Endothelial cell of umbilical vein (primary cell): ENCODE measurements around the gene TGM3. TPM values are rescaled to one million over a fixed set of nuclear protein-coding genes. Genes with fewer than 3 reads are reported as not detected.

Experiments used
- BruUV-seq: library from RNA; stranded (reverse); fragments of 400-500 nt; replicated peaks from 2 replicates; lab custom pipeline; 2021; lab: Mats Ljungman, UMichigan
- CTCF ChIA-PET: fragments of 300-600, 350-600 bp; sonication (Branson Sonifier 250); formaldehyde crosslinking; loops from one replicate; lab custom pipeline; 2021; ENCODE audit warnings: antibody characterized with exemption, inconsistent platforms; lab: Charles Lee
- POLR2A ChIA-PET: fragments of 300-600, 350-600 bp; sonication (Branson Sonifier 250); formaldehyde crosslinking; loops from one replicate; lab custom pipeline; 2021; ENCODE audit warnings: antibody characterized with exemption, inconsistent platforms; lab: Charles Lee
- DNase-seq: peaks from one replicate; pipeline ENCODE4 v3.0.0-alpha.2; 2011; ENCODE audit warnings: low read depth, low spot score
- FAIRE-seq: peaks from 2 replicates; lab custom pipeline; 2011; peaks lifted over from hg19 to GRCh38; lab: Jason Lieb, UNC
- H2AFZ ChIP-seq: 2 replicates; pipeline ENCODE4 v1.6.0; 2012; ENCODE audit warnings: low read depth, low read length, control low read depth, inconsistent platforms
- H3K27ac ChIP-seq: 2 replicates; pipeline ENCODE4 v1.5.1; 2011; ENCODE audit warnings: low read depth, mild to moderate bottlenecking, control low read depth, low read length, moderate library complexity; ENCODE audit not compliant: insufficient read depth
- H3K27me3 ChIP-seq, 2 experiments: 2 replicates each; pipeline versions ENCODE4 v1.6.0 to v1.6.1; 2011; ENCODE audit warnings: low read length in 2 of 2, mixed read lengths in 1 of 2; ENCODE audit not compliant: control insufficient read depth in 2 of 2, insufficient read depth in 2 of 2
- H3K36me3 ChIP-seq, 2 experiments: 2 replicates in 1 of 2; 3 replicates in 1 of 2; pipeline ENCODE4 v1.5.1; 2011; ENCODE audit warnings: low read length in 2 of 2, mild to moderate bottlenecking in 1 of 2, moderate library complexity in 1 of 2; ENCODE audit not compliant: control insufficient read depth in 2 of 2, insufficient read depth in 2 of 2; ENCODE audit errors: extremely low read depth in 1 of 2
- H3K4me1 ChIP-seq: 3 replicates; pipeline ENCODE4 v1.5.1; 2011; ENCODE audit warnings: mild to moderate bottlenecking, low read length; ENCODE audit not compliant: control insufficient read depth, insufficient read depth; ENCODE audit errors: extremely low read depth
- H3K4me2 ChIP-seq: 2 replicates; pipeline ENCODE4 v1.6.1; 2011; ENCODE audit warnings: low read length, control low read depth, mixed read lengths; ENCODE audit not compliant: insufficient read depth
- H3K4me3 ChIP-seq, 3 experiments: fragments of 200-600 bp in 1 of 3; sonication (generic), shearing (Covaris generic) in 1 of 3; replicated peaks in 1 of 3; 2 replicates each; pipeline ENCODE4 v1.5.1; 2011 to 2016; ENCODE audit warnings: control low read depth in 3 of 3, low read length in 3 of 3, mild to moderate bottlenecking in 2 of 3, inconsistent platforms in 1 of 3, low read depth in 1 of 3, moderate library complexity in 1 of 3; ENCODE audit not compliant: insufficient read depth in 1 of 3
- H3K79me2 ChIP-seq: 2 replicates; pipeline ENCODE4 v1.6.0; 2012; ENCODE audit warnings: low read length, inconsistent platforms; ENCODE audit not compliant: control insufficient read depth, insufficient read depth
- H3K9ac ChIP-seq: replicated peaks from 2 replicates; pipeline ENCODE3; 2011; ENCODE audit warnings: low read length, control low read depth; ENCODE audit not compliant: insufficient read depth; ENCODE audit errors: extremely low read depth
- H3K9me1 ChIP-seq: replicated peaks from 3 replicates; pipeline ENCODE4 v1.6.0; 2011; ENCODE audit warnings: mild to moderate bottlenecking, low read length; ENCODE audit not compliant: control insufficient read depth, insufficient read depth; ENCODE audit errors: extremely low read depth
- H3K9me3 ChIP-seq: replicated peaks from 2 replicates; pipeline ENCODE4 v1.5.1; 2012; ENCODE audit warnings: low read length, inconsistent platforms; ENCODE audit not compliant: control insufficient read depth, insufficient read depth
- H4K20me1 ChIP-seq: replicated peaks from 2 replicates; pipeline ENCODE3; 2011; ENCODE audit warnings: mild to moderate bottlenecking, low read length; ENCODE audit not compliant: control insufficient read depth, insufficient read depth; ENCODE audit errors: extremely low read depth
- CTCF ChIP-seq, 2 donors: IDR thresholded peaks; 1 replicate in 1 of 2; 2 replicates in 1 of 2; pipeline ENCODE4 v1.5.1; 2011; ENCODE audit warnings: low read length in 2 of 2, mild to moderate bottlenecking in 2 of 2, moderate library complexity in 2 of 2, control low read depth in 1 of 2, inconsistent platforms in 1 of 2, low read depth in 1 of 2; ENCODE audit not compliant: insufficient read depth in 1 of 2; ENCODE audit errors: extremely low read depth in 1 of 2
- EZH2 ChIP-seq: IDR thresholded peaks from 2 replicates; pipeline ENCODE4 v1.6.1; 2012; ENCODE audit warnings: borderline replicate concordance, low read depth, mild to moderate bottlenecking, moderate library complexity, low read length, inconsistent platforms; ENCODE audit not compliant: severe bottlenecking
- FOS ChIP-seq: IDR thresholded peaks from 2 replicates; pipeline ENCODE4 v1.6.1; 2011; ENCODE audit warnings: mild to moderate bottlenecking, low read length, moderate library complexity, borderline replicate concordance; ENCODE audit not compliant: insufficient read depth
- GATA2 ChIP-seq: IDR thresholded peaks from 2 replicates; pipeline ENCODE4 v1.7.0; 2011; ENCODE audit warnings: low read depth, mild to moderate bottlenecking, moderate library complexity, mixed read lengths, low read length; ENCODE audit not compliant: insufficient read length, insufficient read depth
- JUN ChIP-seq: IDR thresholded peaks from 2 replicates; pipeline ENCODE4 v1.6.1; 2011; ENCODE audit warnings: borderline replicate concordance, low read depth; ENCODE audit not compliant: insufficient read length, insufficient read depth
- MAX ChIP-seq: IDR thresholded peaks from 2 replicates; pipeline ENCODE4 v1.6.1; 2011; ENCODE audit not compliant: insufficient read depth, insufficient read length
- MYC ChIP-seq: IDR thresholded peaks from one replicate; pipeline ENCODE4 v1.6.1; 2011; ENCODE audit warnings: mild to moderate bottlenecking, low read depth, low read length
- POLR2A ChIP-seq: IDR thresholded peaks from 2 replicates; pipeline ENCODE4 v1.6.1; 2012; ENCODE audit warnings: low read depth, mild to moderate bottlenecking, control low read depth, low read length
- POLR2AphosphoS5 ChIP-seq: IDR thresholded peaks from 2 replicates; pipeline ENCODE4 v1.6.1; 2012; ENCODE audit warnings: low read depth, mild to moderate bottlenecking, control low read depth, low read length, moderate library complexity; ENCODE audit not compliant: insufficient read depth
- dilution Hi-C: fragments of 300-500 bp; cut with MboI; formaldehyde crosslinking; loops from one replicate; pipeline ENCODE4 v1.15.0; 2019; ENCODE audit warnings: low sequenced_read_pairs; ENCODE audit not compliant: extremely low pct_ligation_motif_present
- intact Hi-C: fragments of 100-400 bp; cut with micrococcal nuclease; formaldehyde crosslinking; loops from one replicate; pipeline ENCODE4 v1.10.0; 2022
- polyA plus RNA-seq, 4 experiments: library from polyadenylated mRNA; depleted of rRNA in 3 of 4; stranded (reverse) in 3 of 4; unstranded in 1 of 4; fragments of >200 nt; gene quantifications; 2 replicates each; pipeline versions ENCODE4 v1.2.1 to v1.2.3, GENCODE V29; 2011 to 2012; ENCODE audit warnings: missing spikeins in 1 of 4
- total RNA-seq: library from RNA; stranded (reverse); gene quantifications from 2 replicates; pipeline ENCODE4 v1.2.3, GENCODE V29; 2021

Gene TGM3
- total and polyA plus RNA-seq, 2 donors (not counting 3 experiments of a cell fraction or from before 2014, with no cell fraction given): not detected

DNA sequence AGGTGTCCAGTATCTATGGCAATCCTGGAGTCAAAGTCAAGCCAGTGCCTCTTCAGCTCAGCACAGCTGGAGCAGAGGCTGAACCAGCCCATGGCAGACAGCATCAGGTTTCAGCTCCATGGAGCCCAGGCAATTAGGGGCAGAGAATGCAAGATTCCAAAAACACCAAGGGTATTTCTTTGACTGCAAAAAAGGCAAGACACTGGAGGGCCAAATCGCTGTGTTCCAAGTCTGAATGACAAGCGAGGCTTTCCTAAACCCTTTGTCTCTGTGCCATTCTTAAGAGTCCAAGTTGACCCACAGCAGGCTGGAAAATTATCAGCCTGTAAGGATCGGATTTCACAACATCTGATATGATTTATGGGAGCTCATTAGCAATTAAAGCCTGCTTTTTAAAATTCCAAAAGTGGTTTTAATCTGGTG is 49.7 kb upstream of the TGM3 start:
- no peak for FAIRE-seq
- no peak for TF ChIP-seq MAX
- TF ChIP-seq GATA2: no peak
- TF ChIP-seq JUN: no peak
- TF ChIP-seq POLR2AphosphoS5: no peak
- TF ChIP-seq POLR2A: no peak
- no peak for TF ChIP-seq EZH2
- TF ChIP-seq CTCF (IDR thresholded peaks at IDR 0.05; ENCODE audit: extremely low read depth in 1 of 2, insufficient read depth in 1 of 2, low read depth in 1 of 2, low read length in 2 of 2): no peak
- TF ChIP-seq MYC: no peak
- TF ChIP-seq FOS: no peak
- H3K9ac ChIP-seq: no peak overlapping the region
- H3K9me3 ChIP-seq: no peaks in the 10 kb centered on the region
- H3K36me3 ChIP-seq: no peaks in the 10 kb centered on the region
- H2AFZ ChIP-seq: no peak overlapping the region
- dilution Hi-C loops (no loop called here), intact Hi-C loops (no loop called here)
- H3K27ac ChIP-seq: no peak overlapping the region
- no TSS peak for BruUV-seq
- no peak for DNase-seq
- H3K4me3 ChIP-seq: no peak overlapping the region
- H3K9me1 ChIP-seq: no peaks in the 10 kb centered on the region
- H3K4me1 ChIP-seq: no peaks in the 10 kb centered on the region
- H3K4me2 ChIP-seq: no peak overlapping the region
- POLR2A ChIA-PET: no interaction called here
- H3K27me3 ChIP-seq: peaks cover 0 to 5% of the 10 kb centered on the region in 2 experiments
- no peaks in the 10 kb centered on the region for H3K79me2 ChIP-seq
- CTCF ChIA-PET: no interaction called here
- no peaks in the 10 kb centered on the region for H4K20me1 ChIP-seq
